ENCODE data around the gene HDAC4. TPM values are rescaled to one million over a fixed set of nuclear protein-coding genes. Genes with fewer than 3 reads are reported as not detected.

HDAC4 gene
- total and polyA plus RNA-seq, 2 of the 8 experiments (the other 6 are each of a cell fraction or from before 2014, with no cell fraction given) = 15.4 to 31.5 TPM

GRCh38 chr2:239261356-239261755, 139.5 kb downstream of the HDAC4 start:
- H2BK12ac ChIP-seq (ENCODE audit: low read depth, low read length) = no peak overlapping the region
- H4K91ac ChIP-seq (replicated peaks; ENCODE audit: insufficient read length, low read length) = no peak overlapping the region
- H3K4me1 ChIP-seq (replicated peaks in 1 of 4; ENCODE audit: control insufficient read depth in 3 of 4, insufficient read depth in 4 of 4, low read length in 3 of 4) = peaks cover 0 to 22% (median 13%) of the 10 kb centered on the region in 4 experiments; a peak in 5 of 7 replicates
- H3K36me3 ChIP-seq (ENCODE audit: control insufficient read depth in 2 of 4, insufficient read depth in 4 of 4, low read length in 3 of 4) = no peaks in the 10 kb centered on the region
- POLR2A ChIA-PET (ENCODE audit: partially characterized antibody) = no interaction called here
- peaks cover 4 to 16% of the 10 kb centered on the region in 2 experiments for H4K20me1 ChIP-seq (replicated peaks in 1 of 2; ENCODE audit: control insufficient read depth in 1 of 2, insufficient read depth in 2 of 2, low read length in 2 of 2)
- H3K4ac ChIP-seq (replicated peaks; ENCODE audit: insufficient read length, low read depth, low read length) = no peak overlapping the region
- 0 out of 4 replicates have a peak, but pooled peaks cover 0 to 7% of the 10 kb centered on the region in 2 experiments for H3K9me3 ChIP-seq (ENCODE audit: insufficient read depth in 2 of 2, low read depth in 1 of 2, low read length in 1 of 2)
- peaks cover 20% of the 10 kb centered on the region for H3K79me1 ChIP-seq (ENCODE audit: low read depth, low read length)
- no peak overlapping the region for H2BK120ac ChIP-seq (replicated peaks; ENCODE audit: low read depth, low read length)
- H2BK15ac ChIP-seq (ENCODE audit: low read length) = no peak overlapping the region
- no peak overlapping the region for H3K9ac ChIP-seq (replicated peaks in 1 of 4; ENCODE audit: extremely low read depth in 1 of 4, low read depth in 3 of 4, low read length in 3 of 4)
- no peak overlapping the region for H3K23ac ChIP-seq (ENCODE audit: insufficient read length)
- no peaks in the 10 kb centered on the region for H3K27me3 ChIP-seq (replicated peaks in 1 of 4; ENCODE audit: control insufficient read depth in 3 of 4, extremely low read depth in 1 of 4, insufficient read depth in 3 of 4, low read length in 3 of 4)
- FAIRE-seq = no peak
- H4K8ac ChIP-seq (ENCODE audit: extremely low read depth, insufficient read depth, low read length) = no peak overlapping the region
- no peak overlapping the region for H3K56ac ChIP-seq (replicated peaks; ENCODE audit: insufficient read length, low read depth, low read length)
- H2AFZ ChIP-seq (ENCODE audit: low read length) = no peak overlapping the region
- H4K5ac ChIP-seq (ENCODE audit: insufficient read length, low read depth, low read length) = no peak overlapping the region
- no peak for DNase-seq (ENCODE audit: low read depth in 1 of 2, low spot score in 2 of 2)
- TF ChIP-seq RNF2 (IDR thresholded peaks at IDR 0.05; ENCODE audit: borderline replicate concordance, low read depth, low read length, missing control alignments, poor library complexity, severe bottlenecking) (no peak), GABPA (IDR thresholded peaks at IDR 0.05; ENCODE audit: borderline replicate concordance, insufficient read depth, low read length) (no peak), CHD2 (IDR thresholded peaks at IDR 0.05; ENCODE audit: low read length) (no peak), YY1 (IDR thresholded peaks at IDR 0.05; ENCODE audit: low read depth, low read length) (no peak), SAP30 (IDR thresholded peaks at IDR 0.05; ENCODE audit: insufficient read depth, insufficient replicate concordance, low read length) (no peak), KDM5A (IDR thresholded peaks at IDR 0.05; ENCODE audit: low read length) (no peak), CBX5 (IDR thresholded peaks at IDR 0.05; ENCODE audit: low read depth, low read length) (no peak)
- no peak overlapping the region for H3K4me3 ChIP-seq (ENCODE audit: extremely low read depth in 1 of 4, insufficient read depth in 2 of 4, low read depth in 3 of 4, low read length in 4 of 4)
- CTCF ChIA-PET (ENCODE audit: partially characterized antibody) = no interaction called here
- WGBS, 2 experiments (ENCODE audit: extremely low coverage in 1 of 2, insufficient coverage in 1 of 2, insufficient read length in 1 of 2, insufficient replicate concordance in 2 of 2, low coverage in 1 of 2, low lambda C conversion rate in 2 of 2, missing lambda C conversion rate in 1 of 2) = 98% methylated on average over 8 of the region's 8 CpGs; no CpG with 5 or more reads in 1 of the 2 experiments
- H2BK20ac ChIP-seq (ENCODE audit: low read length) = no peak overlapping the region
- H3K14ac ChIP-seq (ENCODE audit: insufficient read length) = no peak overlapping the region
- H3K4me2 ChIP-seq (ENCODE audit: insufficient read depth in 1 of 2, low read depth in 2 of 2, low read length in 2 of 2) = no peak overlapping the region
- no peak overlapping the region for H2AK5ac ChIP-seq (ENCODE audit: low read depth, low read length)
- H3K27ac ChIP-seq (ENCODE audit: low read depth, low read length) = no peak overlapping the region
- peaks cover 0 to 91% of the 10 kb centered on the region in 2 experiments; a peak in 2 of 4 replicates for H3K79me2 ChIP-seq (ENCODE audit: control insufficient read depth in 1 of 2, insufficient read depth in 2 of 2, low read length in 2 of 2)
- no peak overlapping the region for H3K18ac ChIP-seq (ENCODE audit: extremely low read depth, low read length)
- no peak overlapping the region for H2BK5ac ChIP-seq (ENCODE audit: low read depth, low read length)
- H3K23me2 ChIP-seq (ENCODE audit: low read depth, low read length) = no peaks in the 10 kb centered on the region

Measured in H1 (cell line).